CD4-positive, alpha-beta T cell treated with Interleukin-6 at 100 ng/mL for 8 hours (primary cell): ENCODE data around the gene S100A1.
A peak's percentile ranks its signal among the peaks of the same experiment; 100 is the strongest.
"Not testable (repeated sequence)": the region's sequence is repeated elsewhere in the genome, so short reads cannot be mapped to it uniquely, and the experiment has no call there.

Source experiments
- DNase-seq: peaks from one replicate; pipeline ENCODE4 v3.0.0-alpha.2; 2020; ENCODE audit warnings: mixed read lengths, low spot score

Gene S100A1

GRCh38 chr1:153627715-153628626 lies at the start of gene S100A1:
Gene S100A1 (plus strand): TSS chr1:153628434. CDS start chr1:153630522, 2,088 bp downstream.
- no peak for DNase-seq

GRCh38 chr1:153578490-153578889 lies 49.7 kb upstream of the S100A1 start:
- DNase-seq: no peak

- DNase-seq: no peak
Observed at GRCh38 chr1:153578936-153579335, 49.3 kb upstream of the S100A1 start.

GRCh38 chr1:153582836-153583235 lies 45.4 kb upstream of the S100A1 start:
- DNase-seq: not testable (repeated sequence)

GRCh38 chr1:153583514-153583913 lies 44.7 kb upstream of the S100A1 start:
- not testable (repeated sequence) for DNase-seq

- no peak for DNase-seq
Observed at GRCh38 chr1:153583976-153584375, 44.3 kb upstream of the S100A1 start.

GRCh38 chr1:153585006-153585405 lies 43.2 kb upstream of the S100A1 start:
- no peak for DNase-seq

GRCh38 chr1:153586347-153586746 lies 41.9 kb upstream of the S100A1 start:
- DNase-seq: no peak

GRCh38 chr1:153587314-153587713 lies 40.9 kb upstream of the S100A1 start:
- no peak for DNase-seq

- not testable (repeated sequence) for DNase-seq
Observed at GRCh38 chr1:153588033-153588432, 40.2 kb upstream of the S100A1 start.

GRCh38 chr1:153588482-153588881 lies 39.8 kb upstream of the S100A1 start:
- DNase-seq: no peak

- DNase-seq: no peak
Observed at GRCh38 chr1:153592748-153593147, 35.5 kb upstream of the S100A1 start.

- no peak for DNase-seq
Observed at GRCh38 chr1:153597206-153597605, 31.0 kb upstream of the S100A1 start.

- peak; percentile 7 for DNase-seq
Observed at GRCh38 chr1:153598309-153599172, 29.7 kb upstream of the S100A1 start.

GRCh38 chr1:153599847-153600246 lies 28.4 kb upstream of the S100A1 start:
- DNase-seq: no peak

GRCh38 chr1:153602749-153603148 lies 25.5 kb upstream of the S100A1 start:
- no peak for DNase-seq

GRCh38 chr1:153606194-153606593 lies 22.0 kb upstream of the S100A1 start:
- no peak for DNase-seq

- DNase-seq: no peak
Observed at GRCh38 chr1:153607381-153607780, 20.9 kb upstream of the S100A1 start.

GRCh38 chr1:153608089-153608682 lies 20.0 kb upstream of the S100A1 start:
- DNase-seq: no peak

- no peak for DNase-seq
Observed at GRCh38 chr1:153608742-153609584, 19.3 kb upstream of the S100A1 start.

GRCh38 chr1:153609585-153609907 lies 18.7 kb upstream of the S100A1 start:
- no peak for DNase-seq

- DNase-seq: no peak
Observed at GRCh38 chr1:153610334-153610733, 17.9 kb upstream of the S100A1 start.
